Transverse colon (tissue), 4 donors: ENCODE measurements around the gene RNGTT. TPM values are rescaled to one million over a fixed set of nuclear protein-coding genes. Genes with fewer than 3 reads are reported as not detected.
A peak's percentile ranks its signal among the peaks of the same experiment; 100 is the strongest.
"Not testable (repeated sequence)": the region's sequence is repeated elsewhere in the genome, so short reads cannot be mapped to it uniquely, and the experiment has no call there.

Experiments
- DNase-seq: peaks from one replicate; pipeline ENCODE4 v3.0.0-alpha.2; 2019
- H3K27ac ChIP-seq, 4 donors: fragments of 200-600 bp; sonication (generic); 2 replicates each; pipeline ENCODE4 v1.5.1; 2016 to 2018; ENCODE audit warnings: inconsistent platforms in 4 of 4
- H3K27me3 ChIP-seq: fragments of 200-600 bp; sonication (generic); 2 replicates; pipeline ENCODE4 v1.5.1; 2017; ENCODE audit warnings: inconsistent platforms
- H3K36me3 ChIP-seq, 4 donors: fragments of 200-600 bp; sonication (generic); 2 replicates each; pipeline ENCODE4 v1.5.1; 2017 to 2019; ENCODE audit warnings: inconsistent platforms in 4 of 4
- H3K4me1 ChIP-seq, 4 donors: fragments of 200-600 bp; sonication (generic); 2 replicates each; pipeline ENCODE4 v1.5.1; 2017 to 2020; ENCODE audit warnings: inconsistent platforms in 4 of 4
- H3K4me3 ChIP-seq, 4 donors: fragments of 200-600 bp; sonication (generic); 1 replicate in 1 of 4; 2 replicates in 3 of 4; pipeline versions ENCODE4 v1.5.1 to v1.6.1; 2017 to 2019; ENCODE audit warnings: inconsistent platforms in 4 of 4
- H3K9me3 ChIP-seq, 2 donors: fragments of 200-600 bp; sonication (generic); 2 replicates each; pipeline ENCODE4 v1.5.1; 2017 to 2019; ENCODE audit warnings: inconsistent platforms in 2 of 2
- CTCF ChIP-seq, 5 experiments: fragments of 200-600 bp in 3 of 5; fragments of 450-650 bp in 2 of 5; sonication (generic) in 3 of 5; IDR thresholded peaks; 1 replicate in 2 of 5; 2 replicates in 3 of 5; pipeline ENCODE4 v1.5.1; 2016 to 2017; ENCODE audit warnings: antibody characterized with exemption in 5 of 5, inconsistent platforms in 3 of 5, mild to moderate bottlenecking in 2 of 5, moderate library complexity in 1 of 5
- EP300 ChIP-seq: sonication (generic); formaldehyde crosslinking; IDR thresholded peaks from one replicate; pipeline ENCODE4 v1.6.1; 2017; ENCODE audit warnings: antibody characterized with exemption, low read depth
- POLR2A ChIP-seq: fragments of 450-650 bp; IDR thresholded peaks from one replicate; pipeline ENCODE4 v1.6.1; 2016; ENCODE audit warnings: antibody characterized with exemption, mild to moderate bottlenecking, moderate library complexity
- POLR2AphosphoS5 ChIP-seq, 3 donors: sonication (generic); formaldehyde crosslinking; IDR thresholded peaks; one replicate each; pipeline ENCODE4 v1.6.1; 2016; ENCODE audit warnings: antibody characterized with exemption in 3 of 3
- WGBS, 2 donors: methylation state at CpG; one replicate each; pipeline ENCODE4 v1.1.5; 2018; ENCODE audit warnings: low coverage in 1 of 2; 5-methylcytosine and 5-hydroxymethylcytosine counted together
- in situ Hi-C, 4 donors: fragments of 200-750 bp; cut with MboI; loops; one replicate each; pipeline versions ENCODE4 v1.15.0 to v1.15.1; 2017; ENCODE audit warnings: low sequenced_read_pairs in 3 of 4, low pct_ligation_motif_present in 1 of 4, low pct_unique_long_range_greater_than_20kb in 1 of 4
- intact Hi-C: fragments of 100-400 bp; cut with DNase I; formaldehyde crosslinking; loops from one replicate; pipeline ENCODE4 v1.15.1; 2023; ENCODE audit warnings: low total_unique reads
- total RNA-seq, 4 donors: library from RNA; depleted of rRNA; stranded (reverse); fragments of >200 nt; gene quantifications; one replicate each; pipeline ENCODE4 v1.1.0, GENCODE V29; 2016

The RNGTT gene
- total RNA-seq, 4 donors from 2014 or later: 5.4 to 20.9 (median 15.2) TPM

GRCh38 chr6:88983532-88983931, 20.1 kb upstream of the RNGTT start:
- Histone ChIP-seq H3K4me1 (peaks cover 0 to 7% (median 0%) of the 10 kb centered on the region in 4 donors), H3K9me3 (no peaks in the 10 kb centered on the region), H3K27ac (no peak overlapping the region), H3K36me3 (no peaks in the 10 kb centered on the region), H3K4me3 (no peak overlapping the region), H3K27me3 (no peaks in the 10 kb centered on the region)
- 61% methylated on average over 4 of the region's 4 CpGs; no CpG with 5 or more reads in 1 of the 2 donors for WGBS, 2 donors
- intact Hi-C loops (loop anchor here (5.0 to 10.0 kb wide), 2 partner anchors 131 to 259 kb away; partner anchors contain the start of gene SRSF12), in situ Hi-C loops (loop anchor here (5.0 to 25.0 kb wide), 5 partner anchors 251 to 629 kb away; partner anchors contain the start of gene UBE2J1 (in 2 of the 4))
- DNase-seq: peak; percentile 42
- TF ChIP-seq CTCF (IDR thresholded peaks at IDR 0.05) (peak; percentile 48 to 71 (median 62)), POLR2AphosphoS5 (IDR thresholded peaks at IDR 0.05) (no peak), POLR2A (no peak)

- intact Hi-C loops (loop anchor here (5.0 to 10.0 kb wide), 2 partner anchors 132 to 259 kb away; partner anchors contain the start of gene SRSF12), in situ Hi-C loops (loop anchor here (5.0 to 25.0 kb wide), 5 partner anchors 252 to 629 kb away; partner anchors contain the start of gene UBE2J1 (in 2 of the 4))
- H3K4me1 ChIP-seq, H3K27me3 ChIP-seq, H3K9me3 ChIP-seq, H3K27ac ChIP-seq, H3K4me3 ChIP-seq, DNase-seq, H3K36me3 ChIP-seq: not testable (repeated sequence)
- 69 to 94% methylated on average over 2 of the region's 2 CpGs for WGBS, 2 donors
Observed at GRCh38 chr6:88983129-88983528, 19.7 kb upstream of the RNGTT start.

DNA sequence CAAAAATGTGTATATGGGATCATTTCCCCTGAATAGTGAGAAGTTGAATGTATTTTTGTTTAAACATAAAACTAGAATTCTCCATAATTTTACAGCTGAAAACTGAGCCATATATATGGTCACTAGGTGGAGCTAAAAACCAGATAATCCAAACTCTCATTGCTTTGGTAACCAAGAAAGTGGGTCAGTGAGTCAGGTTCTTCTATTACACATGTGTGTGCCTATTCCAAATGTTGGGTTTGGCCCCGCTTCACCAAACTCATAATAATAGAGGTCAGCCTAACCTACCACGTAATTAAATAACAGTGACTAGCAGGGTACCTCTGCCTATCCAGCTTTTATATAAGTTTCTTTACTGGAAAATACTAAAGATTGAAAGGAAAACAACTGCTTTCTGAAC, 19.3 kb upstream of the RNGTT start:
- intact Hi-C loops (loop anchor here (5.0 to 10.0 kb wide), 2 partner anchors 132 to 260 kb away; partner anchors contain the start of gene SRSF12), in situ Hi-C loops (loop anchor here (5.0 to 25.0 kb wide), 5 partner anchors 252 to 630 kb away; partner anchors contain the start of gene UBE2J1 (in 2 of the 4))
- 0% methylated on average over 2 of the region's 2 CpGs; no CpG with 5 or more reads in 1 of the 2 donors for WGBS, 2 donors
- no peaks in the 10 kb centered on the region for H3K36me3 ChIP-seq
- TF ChIP-seq CTCF (IDR thresholded peaks at IDR 0.05) (peak; percentile 63 to 76 (median 71)), POLR2AphosphoS5 (IDR thresholded peaks at IDR 0.05) (no peak)
- no peak overlapping the region for H3K4me3 ChIP-seq
- peaks cover 0 to 7% (median 0%) of the 10 kb centered on the region in 4 donors for H3K4me1 ChIP-seq
- H3K27ac ChIP-seq: no peak overlapping the region
- no peak for DNase-seq
- H3K9me3 ChIP-seq: no peaks in the 10 kb centered on the region
- no peaks in the 10 kb centered on the region for H3K27me3 ChIP-seq

DNA sequence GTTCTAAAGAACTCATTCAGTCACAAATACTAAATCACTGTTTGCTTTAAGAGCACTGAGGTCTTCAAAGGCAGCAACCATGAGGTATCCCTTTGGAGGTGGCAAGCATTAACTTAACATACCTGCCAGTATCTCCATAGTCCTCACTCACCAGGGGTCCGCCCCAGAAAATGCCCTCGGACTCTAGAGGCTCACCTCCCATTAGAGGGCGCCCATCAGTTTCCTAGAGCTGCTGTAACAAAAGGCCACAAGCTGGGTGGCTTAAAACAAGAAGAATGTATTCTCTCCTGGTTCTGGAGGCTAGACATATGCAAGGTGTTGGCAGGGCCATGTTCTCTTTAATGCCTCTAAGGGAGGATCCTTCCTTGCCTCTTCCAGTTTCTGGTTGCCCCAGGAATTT, 12.0 kb upstream of the RNGTT start:
- Histone ChIP-seq H3K4me1 (no peaks in the 10 kb centered on the region), H3K27me3 (no peaks in the 10 kb centered on the region), H3K9me3 (no peaks in the 10 kb centered on the region), H3K4me3 (no peak overlapping the region), H3K27ac (no peak overlapping the region), H3K36me3 (no peaks in the 10 kb centered on the region)
- 66% methylated on average over 3 of the region's 3 CpGs; no CpG with 5 or more reads in 1 of the 2 donors for WGBS, 2 donors
- no peak for DNase-seq
- in situ Hi-C loops (loop anchor here (25.0 kb wide), 2 partner anchors 387 to 637 kb away; partner anchors contain the start of gene UBE2J1 (in 2 of the 4)), intact Hi-C loops (no loop called here)
- TF ChIP-seq POLR2AphosphoS5 (IDR thresholded peaks at IDR 0.05) (no peak), CTCF (IDR thresholded peaks at IDR 0.05) (no peak), POLR2A (no peak), EP300 (no peak)
